GM12864 (cell line): ENCODE data around the gene AFAP1.

Experiments used
- DNase-seq: peaks from one replicate; pipeline ENCODE4 v3.0.0-alpha.2; 2011; ENCODE audit warnings: low read depth
- H3K4me3 ChIP-seq: 2 replicates; pipeline ENCODE4 v1.5.1; 2011; ENCODE audit warnings: mild to moderate bottlenecking, low read depth, low read length, control low read depth
- TF ChIP-seq, protein P1 (sequence below): IDR thresholded peaks from 2 replicates; pipeline ENCODE4 v1.5.1; 2011; ENCODE audit warnings: low read depth, mild to moderate bottlenecking, moderate library complexity, low read length, control low read depth, inconsistent platforms; ENCODE audit errors: missing control alignments

AFAP1 gene

GRCh38 chr4:7871356-7871755, 68.3 kb downstream of the AFAP1 start:
- H3K4me3 ChIP-seq = no peak overlapping the region
- TF ChIP-seq, protein P1, sequence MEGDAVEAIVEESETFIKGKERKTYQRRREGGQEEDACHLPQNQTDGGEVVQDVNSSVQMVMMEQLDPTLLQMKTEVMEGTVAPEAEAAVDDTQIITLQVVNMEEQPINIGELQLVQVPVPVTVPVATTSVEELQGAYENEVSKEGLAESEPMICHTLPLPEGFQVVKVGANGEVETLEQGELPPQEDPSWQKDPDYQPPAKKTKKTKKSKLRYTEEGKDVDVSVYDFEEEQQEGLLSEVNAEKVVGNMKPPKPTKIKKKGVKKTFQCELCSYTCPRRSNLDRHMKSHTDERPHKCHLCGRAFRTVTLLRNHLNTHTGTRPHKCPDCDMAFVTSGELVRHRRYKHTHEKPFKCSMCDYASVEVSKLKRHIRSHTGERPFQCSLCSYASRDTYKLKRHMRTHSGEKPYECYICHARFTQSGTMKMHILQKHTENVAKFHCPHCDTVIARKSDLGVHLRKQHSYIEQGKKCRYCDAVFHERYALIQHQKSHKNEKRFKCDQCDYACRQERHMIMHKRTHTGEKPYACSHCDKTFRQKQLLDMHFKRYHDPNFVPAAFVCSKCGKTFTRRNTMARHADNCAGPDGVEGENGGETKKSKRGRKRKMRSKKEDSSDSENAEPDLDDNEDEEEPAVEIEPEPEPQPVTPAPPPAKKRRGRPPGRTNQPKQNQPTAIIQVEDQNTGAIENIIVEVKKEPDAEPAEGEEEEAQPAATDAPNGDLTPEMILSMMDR = no peak
- DNase-seq = no peak

GRCh38 chr4:7868892-7869471, 70.7 kb downstream of the AFAP1 start:
- no peak for DNase-seq
- TF ChIP-seq, protein P1 = no peak
- no peak overlapping the region for H3K4me3 ChIP-seq

GRCh38 chr4:7868436-7868775, 71.3 kb downstream of the AFAP1 start:
- DNase-seq = no peak
- H3K4me3 ChIP-seq = no peak overlapping the region
- TF ChIP-seq, protein P1 = no peak

GRCh38 chr4:7867701-7868435, 71.8 kb downstream of the AFAP1 start:
- TF ChIP-seq, protein P1 = no peak
- H3K4me3 ChIP-seq = no peak overlapping the region
- DNase-seq = no peak

- no peak overlapping the region for H3K4me3 ChIP-seq
- DNase-seq = no peak
- TF ChIP-seq, protein P1 = no peak
Observed at GRCh38 chr4:7867191-7867590, 72.5 kb downstream of the AFAP1 start.

DNA sequence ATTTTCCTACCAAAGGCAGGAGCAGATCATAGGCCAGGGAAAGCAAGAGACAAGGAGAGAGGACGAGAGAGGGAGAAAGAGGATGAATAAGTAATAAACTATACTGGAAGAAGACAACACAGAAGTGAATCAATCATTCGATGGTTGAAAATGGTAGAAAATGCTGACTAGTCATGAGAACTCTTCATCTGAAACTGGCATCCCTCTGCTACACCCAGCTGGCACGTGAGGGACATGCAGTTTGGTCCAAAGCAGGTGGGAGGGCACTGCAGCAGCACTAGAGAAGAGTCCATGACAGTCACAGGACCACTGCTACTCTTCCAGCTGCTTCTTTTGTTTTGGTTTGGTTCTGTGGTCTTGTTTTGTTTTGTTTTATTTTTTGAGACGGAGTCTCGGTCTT, 74.1 kb downstream of the AFAP1 start:
- DNase-seq = no peak
- TF ChIP-seq, protein P1 = no peak

GRCh38 chr4:7864685-7865084, 75.0 kb downstream of the AFAP1 start:
- no peak for DNase-seq
- H3K4me3 ChIP-seq = no peak overlapping the region
- TF ChIP-seq, protein P1 = no peak

More for the DNA sequence above, 74.1 kb downstream of the AFAP1 start:
- no peak overlapping the region for H3K4me3 ChIP-seq
